ENCODE measurements around the gene MYO3B. TPM values are rescaled to one million over a fixed set of nuclear protein-coding genes. Genes with fewer than 3 reads are reported as not detected.

MYO3B gene
- total and polyA plus RNA-seq, 2 donors from 2014 or later: 3.5 to 6.4 TPM

- no peak overlapping the region for H3K4me3 ChIP-seq (ENCODE audit: low read length in 3 of 3)
- no peaks in the 10 kb centered on the region for H3K4me1 ChIP-seq (ENCODE audit: control insufficient read depth in 2 of 3, insufficient read depth in 2 of 3, low read depth in 1 of 3, low read length in 3 of 3)
- TF ChIP-seq, protein P1, sequence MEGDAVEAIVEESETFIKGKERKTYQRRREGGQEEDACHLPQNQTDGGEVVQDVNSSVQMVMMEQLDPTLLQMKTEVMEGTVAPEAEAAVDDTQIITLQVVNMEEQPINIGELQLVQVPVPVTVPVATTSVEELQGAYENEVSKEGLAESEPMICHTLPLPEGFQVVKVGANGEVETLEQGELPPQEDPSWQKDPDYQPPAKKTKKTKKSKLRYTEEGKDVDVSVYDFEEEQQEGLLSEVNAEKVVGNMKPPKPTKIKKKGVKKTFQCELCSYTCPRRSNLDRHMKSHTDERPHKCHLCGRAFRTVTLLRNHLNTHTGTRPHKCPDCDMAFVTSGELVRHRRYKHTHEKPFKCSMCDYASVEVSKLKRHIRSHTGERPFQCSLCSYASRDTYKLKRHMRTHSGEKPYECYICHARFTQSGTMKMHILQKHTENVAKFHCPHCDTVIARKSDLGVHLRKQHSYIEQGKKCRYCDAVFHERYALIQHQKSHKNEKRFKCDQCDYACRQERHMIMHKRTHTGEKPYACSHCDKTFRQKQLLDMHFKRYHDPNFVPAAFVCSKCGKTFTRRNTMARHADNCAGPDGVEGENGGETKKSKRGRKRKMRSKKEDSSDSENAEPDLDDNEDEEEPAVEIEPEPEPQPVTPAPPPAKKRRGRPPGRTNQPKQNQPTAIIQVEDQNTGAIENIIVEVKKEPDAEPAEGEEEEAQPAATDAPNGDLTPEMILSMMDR (IDR thresholded peaks at IDR 0.05; ENCODE audit: borderline replicate concordance, extremely low read depth, insufficient read depth): no peak
- intact Hi-C loops (cut with DNase I): no loop called here
- H3K27ac ChIP-seq (ENCODE audit: low read depth in 2 of 2, low read length in 2 of 2): no peak overlapping the region
- no peak for FAIRE-seq
- H3K27me3 ChIP-seq (ENCODE audit: control insufficient read depth, insufficient read depth, low read length): no peaks in the 10 kb centered on the region
- no peaks in the 10 kb centered on the region for H3K9me3 ChIP-seq (ENCODE audit: control insufficient read depth in 2 of 3, insufficient read depth in 1 of 3, low read length in 3 of 3)
- no peak overlapping the region for H3K9ac ChIP-seq (ENCODE audit: low read length in 3 of 3)
- no peak for DNase-seq
- H3K36me3 ChIP-seq (ENCODE audit: control insufficient read depth in 2 of 3, insufficient read depth in 3 of 3, low read length in 3 of 3): no peaks in the 10 kb centered on the region
These were observed 14.4 kb upstream of the MYO3B start for GRCh38 chr2:170163411-170164065.

DNA sequence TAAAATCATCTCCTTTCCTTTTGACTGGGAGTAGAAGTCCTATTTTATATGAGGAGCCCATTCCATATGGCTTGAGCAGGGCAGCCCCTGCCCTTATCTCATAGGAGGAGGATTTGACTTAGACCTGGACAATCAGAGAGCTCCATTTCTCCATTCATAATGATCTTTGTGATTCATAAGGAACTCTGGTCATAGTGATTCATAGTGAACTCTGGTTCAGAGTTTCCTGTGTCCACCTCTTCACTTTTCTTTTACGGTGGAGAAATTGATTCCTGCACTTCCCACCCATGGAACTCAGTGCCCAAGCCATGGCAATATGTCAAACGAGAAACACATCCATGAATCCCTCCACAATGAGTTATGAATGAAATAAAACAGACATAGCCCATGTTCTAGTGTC, 12.8 kb upstream of the MYO3B start:
- DNase-seq (no peak), FAIRE-seq (no peak)
- H3K27ac ChIP-seq (ENCODE audit: low read depth in 2 of 2, low read length in 2 of 2): no peak overlapping the region
- H3K36me3 ChIP-seq (ENCODE audit: control insufficient read depth in 2 of 3, insufficient read depth in 3 of 3, low read length in 3 of 3): no peaks in the 10 kb centered on the region
- no peak overlapping the region for H3K4me3 ChIP-seq (ENCODE audit: low read length in 3 of 3)
- intact Hi-C loops (cut with DNase I): no loop called here
- H3K4me1 ChIP-seq (ENCODE audit: control insufficient read depth in 2 of 3, insufficient read depth in 2 of 3, low read depth in 1 of 3, low read length in 3 of 3): no peaks in the 10 kb centered on the region
- no peaks in the 10 kb centered on the region for H3K9me3 ChIP-seq (ENCODE audit: control insufficient read depth in 2 of 3, insufficient read depth in 1 of 3, low read length in 3 of 3)
- H3K27me3 ChIP-seq (ENCODE audit: control insufficient read depth, insufficient read depth, low read length): no peaks in the 10 kb centered on the region
- TF ChIP-seq, protein P1 (IDR thresholded peaks at IDR 0.05; ENCODE audit: borderline replicate concordance, extremely low read depth, insufficient read depth): no peak
- H3K9ac ChIP-seq (ENCODE audit: low read length in 3 of 3): no peak overlapping the region

GRCh38 chr2:170166735-170167134, 11.2 kb upstream of the MYO3B start:
- H3K4me1 ChIP-seq (ENCODE audit: control insufficient read depth in 2 of 3, insufficient read depth in 2 of 3, low read depth in 1 of 3, low read length in 3 of 3): no peaks in the 10 kb centered on the region
- no peak overlapping the region for H3K4me3 ChIP-seq (ENCODE audit: low read length in 3 of 3)
- no peaks in the 10 kb centered on the region for H3K36me3 ChIP-seq (ENCODE audit: control insufficient read depth in 2 of 3, insufficient read depth in 3 of 3, low read length in 3 of 3)
- FAIRE-seq: no peak
- no peak for DNase-seq
- no peak overlapping the region for H3K27ac ChIP-seq (ENCODE audit: low read depth in 2 of 2, low read length in 2 of 2)
- H3K27me3 ChIP-seq (ENCODE audit: control insufficient read depth, insufficient read depth, low read length): no peaks in the 10 kb centered on the region
- no peaks in the 10 kb centered on the region for H3K9me3 ChIP-seq (ENCODE audit: control insufficient read depth in 2 of 3, insufficient read depth in 1 of 3, low read length in 3 of 3)
- no peak overlapping the region for H3K9ac ChIP-seq (ENCODE audit: low read length in 3 of 3)
- TF ChIP-seq, protein P1 (IDR thresholded peaks at IDR 0.05; ENCODE audit: borderline replicate concordance, extremely low read depth, insufficient read depth): no peak
- intact Hi-C loops (cut with DNase I): no loop called here
